Uterus (tissue), 2 donors: ENCODE measurements around the gene UBE2K.
"Not testable (repeated sequence)": the region's sequence is repeated elsewhere in the genome, so short reads cannot be mapped to it uniquely, and the experiment has no call there.

Experiments used
- CTCF ChIP-seq, 4 experiments: fragments of 200-600 bp in 2 of 4; fragments of 450-650 bp in 2 of 4; sonication (generic) in 2 of 4; IDR thresholded peaks; one replicate each; pipeline ENCODE4 v1.5.1; 2016 to 2019; ENCODE audit warnings: antibody characterized with exemption in 4 of 4, mild to moderate bottlenecking in 2 of 4, moderate library complexity in 1 of 4
- POLR2A ChIP-seq, 2 donors: fragments of 450-650 bp; IDR thresholded peaks; one replicate each; pipeline ENCODE4 v1.6.1; 2016; ENCODE audit warnings: antibody characterized with exemption in 2 of 2, mild to moderate bottlenecking in 1 of 2, moderate library complexity in 1 of 2

GRCh38 chr4:39813761-39814160 lies 115.8 kb downstream of the UBE2K start:
- not testable (repeated sequence) for TF ChIP-seq POLR2A, CTCF (IDR thresholded peaks at IDR 0.05)
